H1 (cell line): Measurements from ENCODE around the gene OR6K2.

ENCODE experiments used
- ATF3 ChIP-seq: IDR thresholded peaks from 2 replicates; pipeline ENCODE4 v1.6.1; 2011; ENCODE audit warnings: low read depth, mild to moderate bottlenecking, low read length; ENCODE audit not compliant: insufficient read depth
- CREB1 ChIP-seq: IDR thresholded peaks from 2 replicates; pipeline ENCODE4 v1.6.1; 2012; ENCODE audit warnings: inconsistent platforms
- CTBP2 ChIP-seq: IDR thresholded peaks from 2 replicates; pipeline ENCODE4 v1.7.0; 2011; ENCODE audit warnings: borderline replicate concordance, mild to moderate bottlenecking, moderate library complexity, mixed read lengths, low read length; ENCODE audit not compliant: insufficient read depth, insufficient read length
- FOSL1 ChIP-seq: IDR thresholded peaks from 2 replicates; pipeline ENCODE4 v1.6.1; 2011; ENCODE audit warnings: mild to moderate bottlenecking, low read depth, low read length, moderate library complexity; ENCODE audit not compliant: insufficient read depth
- KDM1A ChIP-seq: fragments of 200-600, 300-600 bp; sonication (generic); IDR thresholded peaks from 2 replicates; pipeline ENCODE4 v1.7.1; 2016; ENCODE audit warnings: mild to moderate bottlenecking, low read length, borderline replicate concordance
- POLR2A ChIP-seq, 2 experiments: IDR thresholded peaks; 1 replicate in 1 of 2; 2 replicates in 1 of 2; pipeline ENCODE4 v1.6.1; 2011; ENCODE audit warnings: low read depth in 2 of 2, low read length in 2 of 2, mild to moderate bottlenecking in 2 of 2; ENCODE audit errors: control extremely low read depth in 1 of 2
- RFX5 ChIP-seq: IDR thresholded peaks from 2 replicates; pipeline ENCODE4 v1.6.1; 2011; ENCODE audit warnings: low read depth, low read length, improper control_type of control experiment, borderline replicate concordance
- RNF2 ChIP-seq: fragments of 200-900, 300-1000 bp; sonication (generic); IDR thresholded peaks from 2 replicates; pipeline ENCODE4 v1.7.1; 2016; ENCODE audit warnings: borderline replicate concordance, low read depth, mild to moderate bottlenecking, antibody characterized with exemption, low read length; ENCODE audit not compliant: poor library complexity, severe bottlenecking; ENCODE audit errors: missing control alignments
- TAF1 ChIP-seq: IDR thresholded peaks from 2 replicates; pipeline ENCODE4 v1.6.1; 2011; ENCODE audit warnings: mild to moderate bottlenecking, low read depth, low read length
- TF ChIP-seq, protein P1 (sequence below), 3 experiments: IDR thresholded peaks; 1 replicate in 2 of 3; 2 replicates in 1 of 3; pipeline versions ENCODE4 v1.5.1 to v1.6.1; 2011; ENCODE audit warnings: low read length in 3 of 3, mild to moderate bottlenecking in 3 of 3, inconsistent platforms in 2 of 3, low read depth in 1 of 3, moderate library complexity in 1 of 3; ENCODE audit not compliant: insufficient read depth in 1 of 3; ENCODE audit errors: control extremely low read depth in 1 of 3

GRCh38 chr1:158724442-158724841 is 24.0 kb upstream of the OR6K2 start:
- TF ChIP-seq POLR2A (IDR thresholded peaks at IDR 0.05; ENCODE audit: control extremely low read depth in 1 of 2, low read depth in 2 of 2, low read length in 2 of 2) (no peak), TAF1 (no peak), ATF3 (no peak), RFX5 (no peak), KDM1A (no peak), CTBP2 (no peak), FOSL1 (no peak), RNF2 (no peak), CREB1 (no peak)
- TF ChIP-seq, protein P1, sequence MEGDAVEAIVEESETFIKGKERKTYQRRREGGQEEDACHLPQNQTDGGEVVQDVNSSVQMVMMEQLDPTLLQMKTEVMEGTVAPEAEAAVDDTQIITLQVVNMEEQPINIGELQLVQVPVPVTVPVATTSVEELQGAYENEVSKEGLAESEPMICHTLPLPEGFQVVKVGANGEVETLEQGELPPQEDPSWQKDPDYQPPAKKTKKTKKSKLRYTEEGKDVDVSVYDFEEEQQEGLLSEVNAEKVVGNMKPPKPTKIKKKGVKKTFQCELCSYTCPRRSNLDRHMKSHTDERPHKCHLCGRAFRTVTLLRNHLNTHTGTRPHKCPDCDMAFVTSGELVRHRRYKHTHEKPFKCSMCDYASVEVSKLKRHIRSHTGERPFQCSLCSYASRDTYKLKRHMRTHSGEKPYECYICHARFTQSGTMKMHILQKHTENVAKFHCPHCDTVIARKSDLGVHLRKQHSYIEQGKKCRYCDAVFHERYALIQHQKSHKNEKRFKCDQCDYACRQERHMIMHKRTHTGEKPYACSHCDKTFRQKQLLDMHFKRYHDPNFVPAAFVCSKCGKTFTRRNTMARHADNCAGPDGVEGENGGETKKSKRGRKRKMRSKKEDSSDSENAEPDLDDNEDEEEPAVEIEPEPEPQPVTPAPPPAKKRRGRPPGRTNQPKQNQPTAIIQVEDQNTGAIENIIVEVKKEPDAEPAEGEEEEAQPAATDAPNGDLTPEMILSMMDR (IDR thresholded peaks at IDR 0.05; ENCODE audit: control extremely low read depth in 1 of 3, insufficient read depth in 1 of 3, low read depth in 1 of 3, low read length in 3 of 3) = no peak
